Peyer's patch (tissue), 4 donors: ENCODE measurements around the gene S100A1.

ENCODE experiments used
- POLR2A ChIP-seq, 2 donors: fragments of 450-650 bp; IDR thresholded peaks; one replicate each; pipeline ENCODE4 v1.5.1; 2017; ENCODE audit warnings: antibody characterized with exemption in 2 of 2, mild to moderate bottlenecking in 2 of 2, moderate library complexity in 2 of 2
- TF ChIP-seq, protein P1 (sequence below), 6 experiments: fragments of 450-650 bp in 4 of 6; fragments of 200-600 bp in 2 of 6; sonication (generic) in 1 of 6; IDR thresholded peaks; one replicate each; pipeline ENCODE4 v1.5.1; 2017 to 2019; ENCODE audit warnings: antibody characterized with exemption in 6 of 6, mild to moderate bottlenecking in 3 of 6, moderate library complexity in 1 of 6

DNA sequence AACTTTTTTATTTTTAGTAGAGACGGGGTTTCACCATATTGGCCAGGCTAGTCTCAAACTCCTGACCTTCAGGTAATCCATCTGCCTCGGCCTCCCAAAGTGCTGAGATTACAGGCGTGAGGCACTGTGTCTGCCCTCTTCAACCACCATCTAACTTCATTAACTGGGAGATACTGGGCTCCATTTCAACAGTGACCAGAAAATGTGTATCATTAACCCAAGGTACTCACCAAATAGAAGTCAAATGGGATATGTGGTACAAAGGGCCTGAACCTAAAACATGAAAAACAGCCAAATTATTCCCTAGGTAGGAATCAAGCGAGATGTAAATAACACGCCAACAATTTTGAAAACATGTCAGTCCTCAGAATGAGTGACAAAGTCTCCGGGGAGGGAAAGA is 41.4 kb downstream of the S100A1 start:
- TF ChIP-seq, protein P1, sequence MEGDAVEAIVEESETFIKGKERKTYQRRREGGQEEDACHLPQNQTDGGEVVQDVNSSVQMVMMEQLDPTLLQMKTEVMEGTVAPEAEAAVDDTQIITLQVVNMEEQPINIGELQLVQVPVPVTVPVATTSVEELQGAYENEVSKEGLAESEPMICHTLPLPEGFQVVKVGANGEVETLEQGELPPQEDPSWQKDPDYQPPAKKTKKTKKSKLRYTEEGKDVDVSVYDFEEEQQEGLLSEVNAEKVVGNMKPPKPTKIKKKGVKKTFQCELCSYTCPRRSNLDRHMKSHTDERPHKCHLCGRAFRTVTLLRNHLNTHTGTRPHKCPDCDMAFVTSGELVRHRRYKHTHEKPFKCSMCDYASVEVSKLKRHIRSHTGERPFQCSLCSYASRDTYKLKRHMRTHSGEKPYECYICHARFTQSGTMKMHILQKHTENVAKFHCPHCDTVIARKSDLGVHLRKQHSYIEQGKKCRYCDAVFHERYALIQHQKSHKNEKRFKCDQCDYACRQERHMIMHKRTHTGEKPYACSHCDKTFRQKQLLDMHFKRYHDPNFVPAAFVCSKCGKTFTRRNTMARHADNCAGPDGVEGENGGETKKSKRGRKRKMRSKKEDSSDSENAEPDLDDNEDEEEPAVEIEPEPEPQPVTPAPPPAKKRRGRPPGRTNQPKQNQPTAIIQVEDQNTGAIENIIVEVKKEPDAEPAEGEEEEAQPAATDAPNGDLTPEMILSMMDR (IDR thresholded peaks at IDR 0.05), result no peak
- no peak for TF ChIP-seq POLR2A (IDR thresholded peaks at IDR 0.05)
